A549 (cell line): Measurements from ENCODE around the gene KRTAP12-2. TPM values are rescaled to one million over a fixed set of nuclear protein-coding genes. Genes with fewer than 3 reads are reported as not detected.

Experiments used
- ATAC-seq, 2 experiments: fragments of 200-7000 bp in 1 of 2; fragments of >200 bp in 1 of 2; cut with Nextera tagmentation in 1 of 2; cut with Tn5 transposase in 1 of 2; 3 replicates each; pipeline versions ENCODE4 v1.8.0 to v1.9.1; 2018 to 2020; ENCODE audit warnings: mild to moderate bottlenecking in 1 of 2, moderate library complexity in 1 of 2
- CTCF ChIA-PET: fragments of 300-600 bp; sonication (Branson Sonifier 250); formaldehyde crosslinking; extraction: SDS; loops from one replicate; lab custom pipeline; 2021; ENCODE audit warnings: antibody characterized with exemption, inconsistent platforms; lab: Yijun Ruan, JAX
- POLR2A ChIA-PET: fragments of 350-600 bp; formaldehyde crosslinking; extraction: SDS; loops from one replicate; lab custom pipeline; 2021; ENCODE audit warnings: antibody characterized with exemption, inconsistent platforms; lab: Yijun Ruan, JAX
- DNase-seq, 2 experiments: peaks; one replicate each; pipeline versions ENCODE4 v3.0.0 to v3.0.0-alpha.2; 2011 to 2016; ENCODE audit warnings: low read depth in 1 of 2, low spot score in 1 of 2
- FAIRE-seq: peaks from 2 replicates; lab custom pipeline; 2011; peaks lifted over from hg19 to GRCh38; lab: Jason Lieb, UNC
- H3K27ac ChIP-seq, 2 experiments: fragments of >200 bp; sonication (Bioruptor Twin); formaldehyde crosslinking; 3 replicates each; pipeline ENCODE4 v1.5.1; 2016 to 2017
- H3K4me1 ChIP-seq: fragments of >200 bp; sonication (Bioruptor Twin); formaldehyde crosslinking; 3 replicates; pipeline ENCODE4 v1.6.1; 2016
- H3K4me2 ChIP-seq: fragments of >200 bp; sonication (Bioruptor Twin); formaldehyde crosslinking; 3 replicates; pipeline ENCODE4 v1.6.1; 2016
- H3K4me3 ChIP-seq: fragments of >200 bp; sonication (Bioruptor Twin); formaldehyde crosslinking; 3 replicates; pipeline ENCODE4 v1.5.1; 2016
- H3K9me3 ChIP-seq: fragments of >200 bp; sonication (Bioruptor Twin); formaldehyde crosslinking; 3 replicates; pipeline ENCODE4 v1.6.1; 2016
- CBX8 ChIP-seq: fragments of 200-600 bp; sonication (generic); IDR thresholded peaks from 2 replicates; pipeline ENCODE4 v1.6.1; 2016
- CEBPB ChIP-seq, 2 experiments: fragments of >200 bp in 1 of 2; sonication (Bioruptor Twin) in 1 of 2; formaldehyde crosslinking in 1 of 2; IDR thresholded peaks; 2 replicates each; pipeline ENCODE4 v1.6.1; 2012 to 2016
- EHF ChIP-seq: fragments of 250-450 bp; sonication (Bioruptor Pico); IDR thresholded peaks from 2 replicates; pipeline ENCODE4 v1.5.0; 2020; ENCODE audit warnings: mild to moderate bottlenecking
- EHMT2 ChIP-seq: fragments of 200-600 bp; sonication (generic); IDR thresholded peaks from 2 replicates; pipeline ENCODE4 v1.6.1; 2016; ENCODE audit warnings: antibody characterized with exemption, low read depth, mild to moderate bottlenecking, moderate library complexity
- ELK1 ChIP-seq: fragments of 150-350 bp; IDR thresholded peaks from 2 replicates; pipeline ENCODE4 v1.6.1; 2014; ENCODE audit warnings: low read depth, mild to moderate bottlenecking, low read length
- ESRRA ChIP-seq: fragments of 150-350 bp; IDR thresholded peaks from 2 replicates; pipeline ENCODE4 v1.6.1; 2014; ENCODE audit warnings: mild to moderate bottlenecking, low read length, borderline replicate concordance
- FOSB ChIP-seq: fragments of 250-450 bp; sonication (Bioruptor Pico); IDR thresholded peaks from 2 replicates; pipeline ENCODE4 v1.5.0; 2020; ENCODE audit warnings: mild to moderate bottlenecking, moderate library complexity
- FOXS1 ChIP-seq: fragments of 250-450 bp; sonication (Bioruptor Pico); IDR thresholded peaks from 2 replicates; pipeline ENCODE4 v1.5.0; 2020; ENCODE audit warnings: mild to moderate bottlenecking, moderate library complexity
- HOXB13 ChIP-seq: fragments of 250-450 bp; sonication (Bioruptor Pico); IDR thresholded peaks from 2 replicates; pipeline ENCODE4 v1.5.0; 2020; ENCODE audit warnings: low read depth, mild to moderate bottlenecking, moderate library complexity
- JUN ChIP-seq, 2 experiments: fragments of >200 bp; sonication (Bioruptor Twin); formaldehyde crosslinking; IDR thresholded peaks; 2 replicates in 1 of 2; 3 replicates in 1 of 2; pipeline ENCODE4 v1.6.1; 2016 to 2017
- MAFK ChIP-seq: fragments of 450-650 bp; IDR thresholded peaks from 2 replicates; pipeline ENCODE4 v1.6.1; 2014; ENCODE audit not compliant: partially characterized antibody
- NPAS2 ChIP-seq: fragments of 250-450 bp; sonication (Bioruptor Pico); IDR thresholded peaks from 2 replicates; pipeline ENCODE4 v1.8.0; 2022; ENCODE audit warnings: mild to moderate bottlenecking, moderate library complexity, borderline replicate concordance
- PHF8 ChIP-seq: fragments of 200-600 bp; sonication (generic); IDR thresholded peaks from 2 replicates; pipeline ENCODE4 v1.6.1; 2016; ENCODE audit warnings: low read depth, mild to moderate bottlenecking, antibody characterized with exemption, moderate library complexity, borderline replicate concordance
- POLR2AphosphoS2 ChIP-seq: conservative IDR thresholded peaks from 2 replicates; pipeline ENCODE4 v1.6.1; 2012; ENCODE audit warnings: low read length, improper control_type of control experiment, inconsistent platforms
- RARB ChIP-seq: fragments of 250-450 bp; sonication (Bioruptor Pico); IDR thresholded peaks from 2 replicates; pipeline ENCODE4 v1.8.0; 2021; ENCODE audit warnings: mild to moderate bottlenecking, moderate library complexity
- RCOR1 ChIP-seq: fragments of 150-350 bp; IDR thresholded peaks from 2 replicates; pipeline ENCODE4 v1.6.1; 2014; ENCODE audit warnings: antibody characterized with exemption, low read length, low read depth
- RFX5 ChIP-seq: fragments of 450-650 bp; IDR thresholded peaks from 2 replicates; pipeline ENCODE4 v1.7.1; 2014; ENCODE audit warnings: antibody characterized with exemption, mild to moderate bottlenecking, moderate library complexity
- RNF2 ChIP-seq: fragments of 200-600 bp; sonication (generic); IDR thresholded peaks from 2 replicates; pipeline ENCODE4 v1.6.1; 2016; ENCODE audit warnings: low read depth, mild to moderate bottlenecking, antibody characterized with exemption, moderate library complexity, borderline replicate concordance
- SMC3 ChIP-seq: fragments of >200 bp; sonication (Bioruptor Twin); formaldehyde crosslinking; IDR thresholded peaks from 3 replicates; pipeline ENCODE4 v1.6.1; 2018; ENCODE audit warnings: inconsistent platforms
- ZFP36 ChIP-seq: fragments of 450-650 bp; IDR thresholded peaks from 2 replicates; pipeline ENCODE4 v1.6.1; 2014; ENCODE audit warnings: borderline replicate concordance; ENCODE audit not compliant: partially characterized antibody
- ZSCAN20 ChIP-seq: fragments of 250-450 bp; sonication (Bioruptor Pico); IDR thresholded peaks from 2 replicates; pipeline ENCODE4 v1.8.0; 2022; ENCODE audit warnings: mild to moderate bottlenecking, moderate library complexity
- WGBS: methylation state at CpG from one replicate; pipeline ENCODE4 v1.1.6; 2017; ENCODE audit errors: missing lambda C conversion rate; 5-methylcytosine and 5-hydroxymethylcytosine counted together
- polyA plus RNA-seq, 4 experiments: library from polyadenylated mRNA; depleted of rRNA in 3 of 4; stranded (reverse); fragments of >200 nt; fragmentation: RNase III in 1 of 4; extraction: RNeasy Plus Mini Kit Qiagen cat#74134 plus additional on column Dnase treatment in 1 of 4; gene quantifications; 2 replicates in 3 of 4; 3 replicates in 1 of 4; pipeline ENCODE4 v1.2.3, GENCODE V29; 2011 to 2017
- TF ChIP-seq, protein P1 (sequence below): fragments of 250-450 bp; sonication (Bioruptor Pico); IDR thresholded peaks from 2 replicates; pipeline ENCODE4 v1.5.0; 2020; ENCODE audit warnings: low read depth, mild to moderate bottlenecking, moderate library complexity
- TF ChIP-seq, protein P2 (sequence below): fragments of 450-650 bp; IDR thresholded peaks from 2 replicates; pipeline ENCODE4 v1.6.1; 2014; ENCODE audit warnings: antibody characterized with exemption
- TF ChIP-seq, protein P3 (sequence below): fragments of >200 bp; sonication (Bioruptor Twin); formaldehyde crosslinking; IDR thresholded peaks from 3 replicates; pipeline ENCODE4 v1.5.1; 2016
- TF ChIP-seq, protein P4 (sequence below): IDR thresholded peaks from 2 replicates; pipeline ENCODE4 v1.6.1; 2012

Gene KRTAP12-2
- polyA plus RNA-seq, 2 of the 4 experiments (the other 2 are of a cell fraction): not detected

- H3K4me1 ChIP-seq: no peaks in the 10 kb centered on the region
- ChIA-PET CTCF (interaction anchor here (1.5 kb wide), 1 partner anchor 61 kb away, joined by 3 read pairs; no protein-coding TSS in a partner anchor), POLR2A (no interaction called here)
- no peak overlapping the region for H3K4me3 ChIP-seq
- FAIRE-seq: no peak
- H3K9me3 ChIP-seq: no peaks in the 10 kb centered on the region
- no peak overlapping the region for H3K27ac ChIP-seq
- DNase-seq: no peak
- 54% methylated on average over 6 of the region's 11 CpGs for WGBS
- no peak overlapping the region for H3K4me2 ChIP-seq
- ATAC-seq: no peak
- TF ChIP-seq RCOR1 (no peak), ESRRA (no peak), RNF2 (no peak), ZFP36 (no peak), NPAS2 (CRISPR knock-in tag) (no peak), MAFK (no peak), SMC3 (no peak), EHF (CRISPR knock-in tag) (no peak), RARB (no peak), FOSB (no peak), CEBPB (IDR thresholded peaks at IDR 0.05) (no peak)
- TF ChIP-seq, protein P1, sequence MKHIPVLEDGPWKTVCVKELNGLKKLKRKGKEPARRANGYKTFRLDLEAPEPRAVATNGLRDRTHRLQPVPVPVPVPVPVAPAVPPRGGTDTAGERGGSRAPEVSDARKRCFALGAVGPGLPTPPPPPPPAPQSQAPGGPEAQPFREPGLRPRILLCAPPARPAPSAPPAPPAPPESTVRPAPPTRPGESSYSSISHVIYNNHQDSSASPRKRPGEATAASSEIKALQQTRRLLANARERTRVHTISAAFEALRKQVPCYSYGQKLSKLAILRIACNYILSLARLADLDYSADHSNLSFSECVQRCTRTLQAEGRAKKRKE (CRISPR knock-in tag): no peak
- TF ChIP-seq, protein P2, sequence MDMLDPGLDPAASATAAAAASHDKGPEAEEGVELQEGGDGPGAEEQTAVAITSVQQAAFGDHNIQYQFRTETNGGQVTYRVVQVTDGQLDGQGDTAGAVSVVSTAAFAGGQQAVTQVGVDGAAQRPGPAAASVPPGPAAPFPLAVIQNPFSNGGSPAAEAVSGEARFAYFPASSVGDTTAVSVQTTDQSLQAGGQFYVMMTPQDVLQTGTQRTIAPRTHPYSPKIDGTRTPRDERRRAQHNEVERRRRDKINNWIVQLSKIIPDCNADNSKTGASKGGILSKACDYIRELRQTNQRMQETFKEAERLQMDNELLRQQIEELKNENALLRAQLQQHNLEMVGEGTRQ: no peak
- TF ChIP-seq, protein P3, sequence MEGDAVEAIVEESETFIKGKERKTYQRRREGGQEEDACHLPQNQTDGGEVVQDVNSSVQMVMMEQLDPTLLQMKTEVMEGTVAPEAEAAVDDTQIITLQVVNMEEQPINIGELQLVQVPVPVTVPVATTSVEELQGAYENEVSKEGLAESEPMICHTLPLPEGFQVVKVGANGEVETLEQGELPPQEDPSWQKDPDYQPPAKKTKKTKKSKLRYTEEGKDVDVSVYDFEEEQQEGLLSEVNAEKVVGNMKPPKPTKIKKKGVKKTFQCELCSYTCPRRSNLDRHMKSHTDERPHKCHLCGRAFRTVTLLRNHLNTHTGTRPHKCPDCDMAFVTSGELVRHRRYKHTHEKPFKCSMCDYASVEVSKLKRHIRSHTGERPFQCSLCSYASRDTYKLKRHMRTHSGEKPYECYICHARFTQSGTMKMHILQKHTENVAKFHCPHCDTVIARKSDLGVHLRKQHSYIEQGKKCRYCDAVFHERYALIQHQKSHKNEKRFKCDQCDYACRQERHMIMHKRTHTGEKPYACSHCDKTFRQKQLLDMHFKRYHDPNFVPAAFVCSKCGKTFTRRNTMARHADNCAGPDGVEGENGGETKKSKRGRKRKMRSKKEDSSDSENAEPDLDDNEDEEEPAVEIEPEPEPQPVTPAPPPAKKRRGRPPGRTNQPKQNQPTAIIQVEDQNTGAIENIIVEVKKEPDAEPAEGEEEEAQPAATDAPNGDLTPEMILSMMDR: no peak
- TF ChIP-seq, all 56 proteins: peak for 0
Measured at GRCh38 chr21:44681152-44681551, 14.4 kb upstream of the KRTAP12-2 start.

DNA sequence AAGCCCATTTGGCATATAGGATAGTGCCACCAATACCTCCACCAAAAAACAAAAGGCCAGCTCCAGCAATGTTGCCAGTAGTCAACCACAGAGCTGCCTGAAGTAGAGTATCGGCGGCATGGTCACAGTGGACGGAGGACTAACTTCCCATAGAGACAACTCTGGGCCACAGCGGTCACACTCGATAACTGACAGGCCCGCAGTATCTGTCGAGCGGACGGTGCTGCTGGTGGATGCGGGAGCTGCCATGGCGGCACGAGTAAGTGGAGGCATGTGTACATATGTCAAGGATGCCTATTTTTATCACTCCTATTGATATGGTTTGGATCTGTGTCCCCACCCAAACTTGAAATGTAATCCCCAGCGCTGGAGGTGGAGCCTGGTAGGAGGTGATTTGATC lies 11.2 kb upstream of the KRTAP12-2 start:
- Histone ChIP-seq H3K9me3 (no peaks in the 10 kb centered on the region; the same call in 2 of the 3 replicates), H3K4me2 (no peak overlapping the region), H3K27ac (no peak overlapping the region), H3K4me3 (no peak overlapping the region), H3K4me1 (no peaks in the 10 kb centered on the region)
- no peak for TF ChIP-seq RARB
- TF ChIP-seq, protein P4, sequence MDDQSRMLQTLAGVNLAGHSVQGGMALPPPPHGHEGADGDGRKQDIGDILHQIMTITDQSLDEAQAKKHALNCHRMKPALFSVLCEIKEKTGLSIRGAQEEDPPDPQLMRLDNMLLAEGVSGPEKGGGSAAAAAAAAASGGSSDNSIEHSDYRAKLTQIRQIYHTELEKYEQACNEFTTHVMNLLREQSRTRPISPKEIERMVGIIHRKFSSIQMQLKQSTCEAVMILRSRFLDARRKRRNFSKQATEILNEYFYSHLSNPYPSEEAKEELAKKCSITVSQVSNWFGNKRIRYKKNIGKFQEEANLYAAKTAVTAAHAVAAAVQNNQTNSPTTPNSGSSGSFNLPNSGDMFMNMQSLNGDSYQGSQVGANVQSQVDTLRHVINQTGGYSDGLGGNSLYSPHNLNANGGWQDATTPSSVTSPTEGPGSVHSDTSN: no peak
- no peak for TF ChIP-seq ESRRA
- ChIA-PET POLR2A (no interaction called here), CTCF (no interaction called here)
- DNase-seq (no peak), FAIRE-seq (no peak), ATAC-seq (no peak)
- 72% methylated on average over 13 of the region's 13 CpGs for WGBS

DNA sequence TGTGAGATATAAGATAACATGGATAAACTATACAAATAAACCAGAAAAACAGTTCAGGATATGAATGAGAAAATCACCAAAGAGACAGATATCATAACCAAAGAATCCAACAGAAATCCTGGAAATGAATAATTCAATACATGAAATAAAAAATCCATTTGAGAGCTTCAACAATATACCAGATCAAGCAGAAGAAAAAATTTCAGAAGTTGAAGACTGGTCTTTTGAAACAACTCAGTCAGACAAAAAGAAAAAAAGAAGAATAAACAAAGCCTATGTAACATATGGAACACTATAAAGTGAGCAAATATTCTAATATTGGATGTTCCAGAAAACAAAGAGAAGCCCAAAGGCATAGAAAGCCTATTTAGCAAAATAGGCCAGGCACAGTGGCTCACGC lies 5.2 kb upstream of the KRTAP12-2 start:
- Histone ChIP-seq H3K4me1 (no peaks in the 10 kb centered on the region), H3K27ac (no peak overlapping the region), H3K4me3 (no peak overlapping the region), H3K4me2 (no peak overlapping the region), H3K9me3 (peaks cover 9% of the 10 kb centered on the region; the same call in 1 of the 3 replicates)
- TF ChIP-seq CBX8 (no peak), EHMT2 (no peak), RARB (no peak), PHF8 (no peak), NPAS2 (CRISPR knock-in tag) (no peak), ELK1 (no peak), MAFK (no peak), RFX5 (no peak), POLR2AphosphoS2 (no peak), JUN (IDR thresholded peaks at IDR 0.05) (no peak), HOXB13 (no peak), ZSCAN20 (CRISPR knock-in tag) (no peak), FOXS1 (CRISPR knock-in tag) (no peak)
- TF ChIP-seq, protein P3: no peak
- WGBS: 63% methylated on average over 1 of the region's 1 CpG
- ATAC-seq: no peak
- ChIA-PET CTCF (no interaction called here), POLR2A (no interaction called here)
- DNase-seq: no peak
- FAIRE-seq: no peak
